A172 (cell line): ENCODE results near the gene NEK4. TPM values are rescaled to one million over a fixed set of nuclear protein-coding genes. Genes with fewer than 3 reads are reported as not detected.
A peak's percentile ranks its signal among the peaks of the same experiment; 100 is the strongest.
"Not testable (repeated sequence)": the region's sequence is repeated elsewhere in the genome, so short reads cannot be mapped to it uniquely, and the experiment has no call there.

Experiments
- DNase-seq: peaks from one replicate; pipeline ENCODE4 v3.0.0-alpha.2; 2015; ENCODE audit warnings: low spot score
- total RNA-seq: library from RNA; depleted of rRNA; stranded (reverse); fragments of >200 nt; shearing (Covaris generic); gene quantifications from 2 replicates; pipeline ENCODE4 v1.2.3, GENCODE V29; 2014

The NEK4 gene
- total RNA-seq, 1 experiment from 2014 or later: 24.7 TPM

DNA sequence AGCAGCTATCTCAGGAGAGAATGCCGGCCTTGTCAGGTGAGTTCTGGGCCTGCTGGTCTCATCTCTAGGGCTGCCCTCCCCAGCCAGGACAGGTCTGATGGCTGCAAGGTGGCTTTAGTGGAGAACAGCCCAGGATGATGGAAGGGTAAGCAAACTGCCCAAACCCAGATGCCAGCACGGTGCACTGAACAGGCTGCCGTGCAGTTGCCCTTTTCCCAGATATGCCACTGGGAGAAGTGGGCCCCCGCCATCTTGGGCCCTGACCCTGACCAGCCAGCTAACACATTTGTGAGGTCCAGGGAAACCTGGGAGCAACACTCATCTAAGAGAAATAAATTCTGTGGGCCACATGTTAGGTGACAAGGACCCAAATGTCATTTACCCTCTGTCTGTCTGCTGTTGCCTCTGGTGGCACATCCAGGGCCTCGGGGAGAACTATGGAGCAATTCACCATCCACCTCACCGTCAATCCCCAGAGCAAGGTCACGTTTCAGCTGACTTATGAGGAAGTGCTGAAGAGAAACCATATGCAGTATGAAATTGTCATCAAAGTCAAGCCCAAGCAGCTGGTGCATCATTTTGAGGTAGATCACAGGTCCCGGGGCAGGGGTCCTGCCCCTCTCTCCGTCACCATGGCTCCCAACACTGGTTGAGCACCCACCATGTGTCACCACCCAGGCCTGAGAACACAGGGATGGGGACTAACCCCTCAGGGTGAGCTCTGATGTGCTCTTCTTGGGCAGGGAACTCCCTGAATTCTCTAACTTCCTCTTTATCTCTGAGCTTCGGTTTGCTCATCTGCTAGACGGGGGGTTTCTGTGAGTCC, 8.5 kb upstream of the NEK4 start:
- no peak for DNase-seq

DNA sequence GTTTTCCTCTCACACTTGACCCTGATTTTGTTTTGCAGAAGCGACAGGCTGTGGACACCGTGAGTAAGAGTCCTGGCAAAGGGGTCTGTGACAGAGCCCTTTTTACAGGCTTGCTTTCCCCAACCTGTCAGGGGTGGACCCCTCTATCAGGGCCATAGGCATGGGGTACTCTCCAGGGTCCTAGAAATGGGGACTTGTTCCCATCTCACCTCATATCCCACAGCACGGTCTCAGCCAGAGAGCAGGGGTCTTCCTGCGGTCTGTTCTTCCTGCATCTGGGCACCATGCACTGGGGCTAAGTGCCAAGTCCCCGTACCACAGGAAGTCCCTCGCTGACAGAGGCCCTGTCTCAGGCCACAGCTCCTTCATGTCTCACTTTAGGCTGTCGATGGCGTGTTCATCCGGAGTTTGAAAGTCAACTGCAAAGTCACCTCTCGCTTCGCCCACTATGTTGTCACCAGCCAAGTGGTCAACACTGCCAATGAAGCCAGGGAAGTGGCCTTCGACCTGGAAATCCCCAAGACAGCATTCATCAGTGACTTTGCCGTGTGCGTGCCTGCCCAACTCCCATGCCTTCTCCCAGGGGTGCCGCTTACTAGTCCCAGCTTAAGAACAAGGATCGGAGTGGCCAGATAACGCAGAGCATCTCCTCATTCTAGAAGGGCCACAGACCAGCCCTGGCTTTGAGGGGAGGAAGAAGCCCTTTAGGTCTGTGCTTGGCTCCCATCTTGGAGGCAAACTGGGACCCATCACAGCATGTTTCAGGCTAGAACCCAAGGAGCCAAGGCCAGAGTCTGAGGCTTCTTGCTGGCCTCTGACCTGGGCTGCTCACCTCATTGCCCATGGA, 7.4 kb upstream of the NEK4 start:
- DNase-seq: no peak

DNA sequence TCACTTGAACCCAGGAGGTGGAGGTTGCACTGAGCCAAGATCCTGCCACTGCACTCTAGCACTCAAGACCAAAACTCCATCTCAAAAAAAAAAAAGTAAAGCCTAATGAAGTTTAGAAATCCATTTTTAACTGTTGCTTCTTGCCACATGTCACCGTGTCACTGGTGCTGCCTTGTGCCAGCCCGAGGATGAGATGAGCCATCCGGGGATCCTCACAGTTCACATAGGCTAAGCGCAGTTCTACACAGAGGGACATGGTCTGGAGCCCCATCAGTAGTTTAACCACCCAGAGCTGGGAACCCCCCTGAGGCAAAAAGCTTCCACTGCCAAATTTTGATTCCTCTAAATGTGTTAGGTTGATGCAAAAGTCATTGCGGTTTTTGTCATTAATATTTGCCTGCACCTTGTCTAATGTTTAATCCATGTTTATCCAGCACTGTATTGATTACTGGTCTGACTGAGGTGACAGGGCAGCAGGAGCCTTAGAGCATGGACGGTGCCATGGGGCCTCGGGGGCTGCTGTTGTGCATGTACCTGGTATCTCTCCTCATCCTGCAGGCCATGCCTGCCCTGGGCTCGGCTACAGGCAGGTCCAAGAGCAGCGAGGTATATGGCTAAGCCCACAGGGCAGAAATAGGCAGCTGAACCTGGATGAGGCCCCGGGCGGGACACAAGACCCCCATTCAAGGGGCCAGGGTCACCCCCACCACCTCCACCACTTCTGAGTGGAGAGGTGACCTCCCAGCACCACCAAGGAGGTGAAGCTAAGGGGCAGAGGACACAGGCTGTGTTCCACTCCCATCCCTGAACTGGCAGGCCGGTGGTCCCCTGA, 6.6 kb upstream of the NEK4 start, which contains the start of gene ITIH1:
TSS of gene ITIH1 (plus strand) at position 473 of the 832 bp plus-strand sequence. CDS start at position 490, 17 bp downstream.
- no peak for DNase-seq

DNA sequence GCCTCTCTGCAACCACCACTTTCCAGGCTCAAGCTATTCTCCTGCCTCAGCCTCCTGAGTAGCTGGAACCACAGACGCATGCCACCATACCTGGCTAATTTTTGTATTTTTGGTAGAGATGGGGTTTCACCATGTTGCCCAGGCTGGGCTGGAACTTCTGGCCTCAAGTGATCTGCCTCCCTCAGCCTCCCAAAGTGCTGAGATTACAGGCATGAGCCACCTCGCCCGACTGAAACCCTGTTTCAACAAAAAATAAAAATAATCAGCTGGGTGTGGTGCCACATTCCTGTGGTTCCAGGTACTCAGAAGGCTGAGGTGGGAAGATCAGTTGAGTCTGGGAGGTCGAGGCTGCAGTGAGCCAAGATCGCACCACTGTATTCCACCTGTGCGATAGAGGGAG, 5.7 kb upstream of the NEK4 start:
- DNase-seq: not testable (repeated sequence)

DNA sequence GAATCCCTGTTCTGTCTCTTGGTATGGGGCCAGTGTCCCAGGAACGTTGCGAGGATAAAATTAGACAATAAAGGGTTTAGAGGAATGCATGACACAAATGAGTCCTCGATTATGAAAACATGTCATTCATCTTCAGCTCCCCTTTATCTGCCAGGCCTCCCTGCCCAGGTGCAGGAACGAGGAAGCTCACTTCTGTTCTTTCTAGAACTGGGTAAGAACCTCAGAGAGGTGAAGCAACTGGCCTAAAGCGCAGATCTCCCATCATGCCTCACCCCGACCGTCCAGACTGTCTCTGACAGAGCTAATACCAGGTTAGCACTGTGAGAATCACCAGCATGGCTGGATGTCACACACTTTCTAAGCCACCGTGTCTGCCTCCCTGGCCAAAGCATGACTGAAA, 5.1 kb upstream of the NEK4 start:
- no peak for DNase-seq

DNA sequence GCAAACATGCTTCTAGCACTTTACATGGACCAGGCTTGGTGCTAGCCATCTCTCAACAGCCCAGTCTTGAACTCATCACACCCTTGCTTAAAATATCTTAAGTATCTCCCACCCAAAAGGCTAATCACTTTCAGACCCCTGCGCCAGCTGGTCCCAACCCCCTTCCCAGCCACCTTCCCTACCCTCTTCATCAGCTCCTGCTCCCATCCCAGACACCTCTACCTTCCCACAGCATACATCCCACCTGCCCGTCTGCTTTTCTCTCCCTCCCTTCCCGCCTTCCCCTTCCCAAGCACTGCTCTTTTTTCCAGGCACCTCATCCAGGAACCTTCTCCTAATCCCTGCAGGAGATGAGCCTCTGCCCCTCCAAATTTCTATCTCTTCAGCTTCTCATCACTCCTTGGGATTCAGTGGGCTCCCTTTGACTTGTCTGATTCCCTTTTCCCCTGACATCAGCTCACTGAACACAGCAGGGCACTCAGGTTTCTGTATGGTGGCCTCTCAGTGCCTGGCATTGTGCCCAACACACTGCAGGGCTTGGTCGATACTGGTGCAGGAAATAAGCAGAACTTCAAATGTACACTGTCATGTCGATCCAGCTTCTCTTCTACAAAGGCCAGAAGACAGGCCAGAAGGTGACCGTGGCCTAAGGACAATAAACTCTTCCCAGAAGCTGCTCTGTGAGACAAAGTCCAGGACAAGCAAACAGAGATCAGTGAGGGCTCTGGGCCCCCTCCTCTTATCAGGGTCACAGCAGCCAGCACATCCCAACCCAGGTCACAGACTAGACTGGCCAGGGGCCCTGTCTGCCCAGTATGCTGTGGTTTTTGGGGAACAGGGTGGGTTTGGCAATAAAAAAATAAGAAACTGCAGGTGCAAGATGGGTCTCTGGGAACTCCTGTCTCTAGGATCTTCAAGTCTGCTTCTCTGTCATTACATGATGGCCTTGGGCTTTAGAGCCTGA, 4.4 kb upstream of the NEK4 start:
- no peak for DNase-seq

DNA sequence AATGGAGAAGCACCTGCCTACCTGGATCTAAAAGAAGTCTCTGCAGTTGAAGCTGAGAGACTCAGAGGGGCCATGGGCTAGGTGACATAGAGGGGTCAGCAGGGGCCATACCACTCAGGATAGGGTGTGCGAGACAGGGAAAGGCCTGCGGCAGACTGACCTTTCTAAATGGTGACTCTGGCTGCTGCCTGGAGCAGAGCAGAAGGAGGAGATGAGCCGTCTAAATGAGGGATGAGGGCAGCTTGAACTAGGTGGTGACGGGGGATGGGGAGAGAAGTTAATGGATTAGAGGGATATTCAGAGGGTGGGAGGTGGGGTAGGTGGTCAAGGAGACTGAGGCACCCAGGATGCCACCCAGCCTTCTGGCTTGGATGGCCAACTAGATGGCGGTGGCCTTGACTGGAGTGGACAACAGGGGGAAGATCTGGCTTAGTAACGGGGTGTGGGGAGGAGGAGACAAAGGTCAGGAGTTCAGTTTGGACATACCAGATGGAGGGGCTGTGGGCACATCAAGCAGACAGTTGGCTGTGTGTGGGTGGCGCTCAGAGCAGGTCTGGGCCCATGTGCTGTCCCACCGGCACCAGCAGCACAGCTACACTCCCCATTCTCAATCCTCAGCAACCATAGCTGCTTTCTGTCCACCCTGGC, 3.5 kb upstream of the NEK4 start:
- no peak for DNase-seq

DNA sequence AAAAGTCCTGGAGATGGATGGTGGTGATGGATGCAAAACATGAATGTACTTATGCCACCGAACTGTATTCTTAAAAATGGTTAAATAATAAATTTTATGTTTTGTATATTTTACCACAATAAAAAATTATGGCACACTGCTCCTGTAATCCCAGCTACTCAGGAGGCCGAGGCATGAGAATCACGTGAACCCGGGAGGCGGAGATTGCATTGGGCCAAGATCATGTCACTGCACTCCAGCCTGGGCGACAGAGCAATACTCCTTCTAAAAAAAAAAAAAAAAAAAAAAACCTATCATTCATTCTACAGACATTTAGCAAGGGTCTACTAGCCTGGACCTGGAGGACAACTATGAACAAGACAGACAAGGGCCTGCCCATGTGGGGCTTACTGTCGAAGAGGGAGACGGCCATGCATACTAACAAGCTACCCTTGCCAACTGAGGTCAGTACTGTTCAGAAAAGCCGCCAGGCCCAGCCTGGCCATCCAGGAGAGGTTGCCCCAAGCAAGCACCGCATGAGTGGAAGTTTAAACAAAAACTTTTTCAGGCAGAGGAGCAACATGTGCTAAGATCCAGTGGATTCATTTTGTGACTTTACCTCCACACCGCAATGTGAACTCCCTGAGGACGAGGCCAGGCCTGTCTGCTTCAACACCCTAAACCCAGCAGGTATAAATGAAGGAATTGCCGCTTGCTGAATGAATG, 2.8 kb upstream of the NEK4 start:
- DNase-seq: no peak

DNA sequence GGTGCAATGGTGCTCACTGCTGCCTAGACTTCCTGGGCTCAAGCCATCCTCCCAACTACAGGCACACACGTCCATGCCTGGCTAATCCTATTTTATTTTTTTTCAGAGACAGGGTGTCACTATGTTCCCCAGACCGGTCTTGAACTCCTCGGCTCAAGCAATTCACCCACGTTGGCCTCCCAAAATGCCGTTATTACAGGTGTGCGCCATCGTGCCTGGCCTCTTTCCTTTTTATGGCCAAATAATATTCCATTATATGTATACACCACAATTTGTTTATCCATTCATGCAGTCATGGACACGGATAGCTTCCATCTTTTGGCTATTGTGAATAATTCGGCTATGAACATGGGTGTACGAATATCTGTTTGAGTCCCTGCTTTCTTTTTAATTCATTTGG, 962 bp upstream of the NEK4 start:
- DNase-seq: no peak

DNA sequence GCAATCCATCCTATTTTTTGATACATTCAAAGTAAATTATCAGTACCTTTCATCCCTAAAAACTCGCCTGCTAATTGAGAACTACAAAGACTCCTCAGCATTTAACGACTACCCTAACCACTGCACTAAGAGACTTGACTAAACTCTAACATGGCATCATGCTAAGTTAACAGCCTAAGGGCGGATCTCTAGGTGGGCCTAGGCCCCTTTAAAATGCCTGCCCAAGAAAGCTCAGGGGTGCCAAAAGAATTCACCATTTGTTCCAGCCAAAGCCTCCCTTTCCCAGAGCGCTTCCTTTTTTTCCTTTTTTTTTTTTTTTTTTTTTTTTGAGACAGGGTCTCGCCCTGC, 568 bp upstream of the NEK4 start:
- DNase-seq: no peak

DNA sequence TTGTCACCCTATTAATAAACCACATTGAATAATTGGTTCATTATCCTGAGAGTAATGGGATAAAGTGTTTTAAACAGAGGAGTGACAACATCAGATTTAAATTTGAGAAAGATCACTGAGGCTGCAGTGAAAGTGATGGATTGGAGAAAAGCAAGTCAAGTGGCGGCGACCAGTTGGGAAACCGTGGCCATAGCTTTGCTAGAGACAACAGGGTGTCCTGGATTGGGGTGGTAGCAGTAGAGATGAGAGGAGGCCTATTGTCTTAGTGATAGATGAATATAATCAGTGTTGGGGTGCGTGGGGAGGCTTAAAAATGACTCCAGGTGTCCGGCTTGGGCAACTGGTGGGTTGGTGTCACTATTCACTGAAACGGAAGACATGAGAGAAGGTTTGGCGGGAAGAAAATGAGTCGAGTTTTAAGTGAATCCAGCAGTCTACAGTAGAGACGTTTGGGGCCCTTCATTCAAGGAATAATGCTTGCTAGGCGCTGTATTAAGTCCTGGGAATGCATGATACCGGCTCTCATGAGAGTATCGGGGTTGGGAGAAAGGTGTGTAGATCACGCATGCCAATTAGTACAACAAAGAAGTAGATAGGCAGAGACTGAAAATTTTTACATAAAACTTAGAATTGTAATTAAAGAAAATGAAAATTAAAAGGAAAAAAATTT, 819 bp downstream of the NEK4 start:
- DNase-seq: no peak

DNA sequence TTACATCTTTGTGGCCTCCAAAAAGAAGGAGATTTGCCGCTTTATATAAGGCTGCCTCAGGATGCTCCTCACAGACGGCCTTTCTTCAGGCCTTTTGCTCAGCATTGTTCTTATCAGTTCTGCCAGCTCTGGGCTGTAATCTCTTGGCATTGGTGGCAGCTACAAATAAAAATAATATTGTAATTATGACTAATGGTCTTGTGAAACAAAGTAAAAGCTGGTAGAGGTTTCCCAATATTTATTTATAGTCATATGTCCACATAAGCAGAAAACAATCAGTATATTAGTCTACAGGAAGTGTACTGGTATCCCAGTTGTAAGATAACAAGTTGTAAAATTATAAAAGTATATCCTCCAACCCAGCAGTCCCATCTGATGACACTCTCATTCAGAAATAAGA, 7.3 kb downstream of the NEK4 start:
- DNase-seq: no peak

DNA sequence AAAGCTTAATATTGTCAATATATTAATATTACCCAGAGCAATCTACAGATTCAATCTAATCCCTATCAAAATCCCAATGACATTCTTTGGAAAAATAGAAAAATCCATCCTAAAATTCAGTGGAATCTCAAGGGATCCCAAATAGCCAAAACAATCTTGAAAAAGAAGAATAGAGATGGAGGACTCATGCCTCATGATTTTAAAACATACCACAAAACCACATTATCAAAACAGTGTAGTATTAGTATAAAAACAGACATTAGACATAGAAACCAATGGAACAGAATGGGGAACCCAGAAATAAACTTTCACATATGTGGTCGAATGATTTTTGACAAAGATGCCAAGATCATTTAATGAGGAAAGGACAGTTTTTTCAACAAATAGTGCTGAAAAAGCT, 14.6 kb downstream of the NEK4 start:
- DNase-seq: no peak

DNA sequence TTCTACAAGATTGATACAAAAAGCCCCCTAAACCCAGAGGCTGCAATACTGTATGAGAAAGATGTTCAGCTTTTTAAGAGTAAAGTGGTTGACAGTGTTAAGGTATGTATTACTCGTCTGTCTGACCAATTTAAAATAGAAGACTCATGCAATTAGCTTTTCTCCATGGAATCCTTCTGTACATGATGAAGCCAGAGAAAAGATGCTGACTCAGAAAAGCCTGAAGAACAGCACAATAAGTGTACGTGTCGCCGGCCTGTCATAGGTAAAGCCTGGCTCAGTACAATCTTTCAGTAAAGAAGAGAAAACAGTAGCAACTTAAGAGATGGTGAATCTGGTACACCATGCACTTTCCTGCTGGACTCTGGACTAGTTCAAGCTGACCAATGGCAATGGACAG, 16.4 kb downstream of the NEK4 start:
- no peak for DNase-seq

DNA sequence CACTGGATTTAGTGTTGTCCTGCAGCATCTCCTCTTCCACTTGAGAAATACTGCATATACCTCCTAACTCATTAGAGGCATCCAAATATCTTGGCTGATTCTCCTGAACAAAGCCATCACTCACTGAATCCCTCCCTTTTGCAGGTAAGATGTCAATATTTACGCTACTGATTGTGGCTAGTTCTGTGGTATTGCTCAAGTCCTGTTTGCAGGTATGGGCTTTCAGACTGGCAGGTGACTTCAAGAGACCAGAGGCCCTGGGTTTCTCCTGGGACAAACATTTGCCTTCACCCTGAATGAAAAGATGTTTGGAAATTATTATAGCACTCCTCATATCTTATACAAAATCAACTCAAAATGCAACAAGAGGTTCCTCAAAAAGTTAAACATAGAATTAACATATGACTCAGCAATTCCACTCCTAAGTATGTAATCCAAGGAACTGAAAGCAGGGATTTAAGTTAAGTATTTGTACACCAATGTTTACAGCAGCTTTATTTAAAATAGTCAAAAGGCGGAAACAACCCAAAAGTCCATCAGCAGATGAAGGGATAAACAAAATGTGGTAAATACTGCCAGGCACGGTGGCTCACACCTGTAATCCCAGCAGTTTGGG, 18.6 kb downstream of the NEK4 start:
- DNase-seq: no peak

DNA sequence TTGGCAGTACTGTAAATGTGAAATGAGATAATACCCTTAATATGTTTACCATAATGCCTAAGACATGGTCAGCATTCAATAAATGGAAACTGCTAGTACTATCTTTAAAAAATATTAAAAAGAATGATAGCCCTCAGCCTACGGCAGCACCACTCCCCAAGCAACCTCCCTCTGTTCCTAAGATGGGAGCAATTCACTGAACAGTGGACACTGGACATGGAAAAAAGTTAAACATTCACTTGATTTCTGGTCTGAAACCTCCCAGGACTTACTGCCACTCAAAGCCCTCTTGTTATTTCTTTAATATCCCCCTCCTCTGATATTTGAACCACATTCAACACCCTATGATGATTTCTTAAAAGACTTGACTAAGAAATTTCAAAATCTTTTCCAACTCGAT, 27.0 kb downstream of the NEK4 start:
- DNase-seq: no peak

DNA sequence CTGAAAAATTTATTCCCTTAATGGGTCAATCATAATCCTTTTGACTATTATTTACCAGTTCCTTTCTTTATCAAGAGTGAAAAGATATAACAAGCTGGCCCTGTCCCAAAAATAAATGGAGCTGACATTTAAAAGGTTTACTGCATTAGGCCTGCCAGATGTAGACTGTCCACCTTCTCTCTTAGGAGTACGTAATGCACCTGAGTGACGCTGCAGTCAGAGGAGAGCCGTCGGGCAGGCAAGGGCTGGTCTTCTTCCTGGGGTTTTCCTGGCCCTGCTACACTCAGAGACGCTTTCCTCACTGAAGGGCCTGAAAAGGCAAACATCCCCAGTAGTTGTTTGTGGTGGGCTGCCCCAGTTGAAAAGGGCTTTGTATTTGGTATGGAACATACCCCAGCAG, 27.6 kb downstream of the NEK4 start:
- no peak for DNase-seq

DNA sequence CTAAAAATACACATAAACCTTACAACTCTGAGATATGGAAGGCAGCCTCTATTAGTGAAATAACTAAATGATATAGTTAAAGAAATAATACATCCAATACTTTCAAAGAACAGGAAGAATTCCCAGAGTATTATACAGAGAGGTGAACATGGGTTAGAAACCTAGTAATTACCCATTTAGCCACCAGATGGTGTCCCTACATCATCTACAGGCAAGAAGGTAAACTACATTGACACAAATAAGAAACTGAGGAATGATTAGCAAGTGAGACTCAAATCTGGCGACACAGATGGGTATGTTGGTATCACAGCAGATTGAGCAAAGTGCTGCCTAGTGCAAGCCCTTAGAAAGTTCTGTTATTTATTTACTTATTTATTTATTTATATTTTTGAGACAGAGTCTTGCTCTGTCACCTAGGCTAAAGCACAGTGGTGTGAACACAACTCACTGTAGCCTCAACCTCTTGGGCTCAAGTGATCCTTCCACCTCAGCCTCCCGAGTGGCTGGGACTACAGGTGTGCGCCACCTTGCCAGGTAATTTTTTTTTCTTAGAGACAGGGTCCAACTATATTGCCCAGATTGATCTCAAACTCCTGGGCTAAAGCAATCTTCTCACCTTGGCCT, 28.2 kb downstream of the NEK4 start:
- peak; percentile 14 for DNase-seq
